Uterus (tissue), 4 donors: ENCODE measurements around the gene RHOA. TPM values are rescaled to one million over a fixed set of nuclear protein-coding genes. Genes with fewer than 3 reads are reported as not detected.

Experiments
- DNase-seq, 2 donors: peaks; one replicate each; pipeline ENCODE4 v3.0.0-alpha.2; 2019 to 2020
- H3K27ac ChIP-seq, 2 donors: fragments of 200-600 bp; sonication (generic); 1 replicate in 1 of 2; 2 replicates in 1 of 2; pipeline ENCODE4 v1.5.1; 2016 to 2018
- H3K27me3 ChIP-seq, 2 donors: fragments of 200-600 bp; sonication (generic); one replicate each; pipeline ENCODE4 v1.5.1; 2018 to 2019; ENCODE audit warnings: control low read depth in 1 of 2
- H3K36me3 ChIP-seq, 2 donors: fragments of 200-600 bp; sonication (generic); one replicate each; pipeline ENCODE4 v1.5.1; 2019; ENCODE audit warnings: control low read depth in 1 of 2
- H3K4me1 ChIP-seq, 2 donors: fragments of 200-600 bp; sonication (generic); one replicate each; pipeline ENCODE4 v1.5.1; 2018 to 2019; ENCODE audit warnings: control low read depth in 1 of 2
- H3K4me3 ChIP-seq, 2 donors: fragments of 200-600 bp; sonication (generic); 1 replicate in 1 of 2; 2 replicates in 1 of 2; pipeline ENCODE4 v1.5.1; 2018 to 2019; ENCODE audit warnings: mild to moderate bottlenecking in 1 of 2
- H3K9me3 ChIP-seq, 2 donors: fragments of 200-600 bp; sonication (generic); one replicate each; pipeline ENCODE4 v1.5.1; 2019; ENCODE audit warnings: control low read depth in 1 of 2
- CTCF ChIP-seq, 4 experiments: fragments of 200-600 bp in 2 of 4; fragments of 450-650 bp in 2 of 4; sonication (generic) in 2 of 4; IDR thresholded peaks; one replicate each; pipeline ENCODE4 v1.5.1; 2016 to 2019; ENCODE audit warnings: antibody characterized with exemption in 4 of 4, mild to moderate bottlenecking in 2 of 4, moderate library complexity in 1 of 4
- POLR2A ChIP-seq, 2 donors: fragments of 450-650 bp; IDR thresholded peaks; one replicate each; pipeline ENCODE4 v1.6.1; 2016; ENCODE audit warnings: antibody characterized with exemption in 2 of 2, mild to moderate bottlenecking in 1 of 2, moderate library complexity in 1 of 2
- intact Hi-C: fragments of 100-400 bp; cut with DNase I; formaldehyde crosslinking; loops from one replicate; pipeline ENCODE4 v1.15.1; 2023; ENCODE audit warnings: low total_unique reads
- total RNA-seq, 4 donors: library from RNA; depleted of rRNA in 3 of 4; stranded (reverse); fragments of >200 nt in 3 of 4; gene quantifications; one replicate each; pipeline versions ENCODE4 v1.1.0 to v1.2.4, GENCODE V29; 2014 to 2023
- donor health status: DM: yes; HTN: yes; CAD: no.

RHOA gene
- total RNA-seq = 100 to 1,000 TPM; 282 to 493 (median 419) TPM

- Histone ChIP-seq H3K4me1 (peaks cover 0 to 13% of the 10 kb centered on the region in 2 donors), H3K4me3 (peak within 1 kb of the TSS; percentile 57 to 87), H3K27me3 (no peaks in the 10 kb centered on the region), H3K9me3 (no peaks in the 10 kb centered on the region), H3K36me3 (no peaks in the 10 kb centered on the region), H3K27ac (peak within 1 kb of the TSS; percentile 97 to 98)
- DNase-seq = peak; percentile 99 to 100
- TF ChIP-seq POLR2A (IDR thresholded peaks at IDR 0.05) = peak; percentile 91 to 92
- TF ChIP-seq CTCF (IDR thresholded peaks at IDR 0.05) = peak in 1 of 4 experiments; percentile 22
- intact Hi-C loops = loop anchor here (5.0 kb wide), 1 partner anchor 55 kb away; the partner anchor contains the start of gene GPX1
Measured at GRCh38 chr3:49411968-49412631, at the start of gene RHOA, which contains the start of gene TCTA. RHOA (minus strand) TSS chr3:49411976; CDS start chr3:49375589, 36,387 bp downstream. TCTA (plus strand) TSS chr3:49412423; CDS start chr3:49412427, 4 bp downstream.

DNA sequence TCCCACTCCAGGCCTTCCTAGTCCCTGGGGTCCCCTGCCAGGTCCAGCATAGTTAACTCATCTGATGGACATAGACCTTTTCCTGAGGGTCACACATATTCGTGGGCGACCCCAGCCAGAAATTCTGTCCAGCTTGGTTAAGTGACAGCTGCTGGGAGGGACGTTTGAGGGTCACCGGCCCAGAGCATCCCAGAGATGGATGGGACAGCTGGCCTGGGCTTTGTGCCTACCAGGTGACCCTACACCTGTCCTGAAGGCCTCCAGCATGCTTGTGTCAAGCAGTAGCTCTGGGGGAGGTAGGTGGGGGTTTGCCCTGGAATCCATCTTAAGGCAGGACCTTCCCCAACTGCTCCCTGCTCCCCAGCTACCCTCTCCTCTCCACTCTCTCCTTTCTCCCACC, 49.2 kb upstream of the RHOA start:
- H3K4me3 ChIP-seq = no peak overlapping the region
- no peaks in the 10 kb centered on the region for H3K36me3 ChIP-seq
- intact Hi-C loops = no loop called here
- no peak for DNase-seq
- TF ChIP-seq POLR2A (IDR thresholded peaks at IDR 0.05) (no peak), CTCF (IDR thresholded peaks at IDR 0.05) (no peak)
- H3K27ac ChIP-seq = no peak overlapping the region
- no peaks in the 10 kb centered on the region for H3K4me1 ChIP-seq
- H3K27me3 ChIP-seq = no peaks in the 10 kb centered on the region
- no peaks in the 10 kb centered on the region for H3K9me3 ChIP-seq

- H3K27ac ChIP-seq = no peak overlapping the region
- H3K4me1 ChIP-seq = no peaks in the 10 kb centered on the region
- intact Hi-C loops = no loop called here
- H3K9me3 ChIP-seq = no peaks in the 10 kb centered on the region
- no peak for TF ChIP-seq POLR2A (IDR thresholded peaks at IDR 0.05)
- TF ChIP-seq CTCF (IDR thresholded peaks at IDR 0.05) = no peak
- H3K27me3 ChIP-seq = no peaks in the 10 kb centered on the region
- H3K36me3 ChIP-seq = no peaks in the 10 kb centered on the region
- DNase-seq = no peak
- no peak overlapping the region for H3K4me3 ChIP-seq
Measured at GRCh38 chr3:49460188-49460890, 48.6 kb upstream of the RHOA start.

DNA sequence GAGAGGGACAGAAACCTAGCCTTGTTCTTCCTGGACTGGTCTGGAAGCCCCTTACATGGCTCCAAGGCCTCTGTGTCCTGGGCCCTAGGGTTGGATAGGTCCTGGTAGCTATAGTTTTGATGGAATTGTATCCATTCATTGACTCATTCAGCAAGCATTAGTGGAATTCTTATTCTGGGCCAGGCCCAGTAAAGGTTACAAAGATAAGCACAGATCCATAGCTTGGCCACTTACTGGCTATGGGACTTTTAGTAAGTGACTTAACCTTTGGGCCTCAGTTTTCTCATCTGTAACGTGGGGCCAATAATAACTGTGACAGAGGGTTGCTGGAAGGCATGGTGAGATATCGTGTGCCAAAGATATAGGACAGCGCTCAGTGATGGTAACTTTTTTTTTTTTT, 44.7 kb upstream of the RHOA start:
- Histone ChIP-seq H3K27ac (no peak overlapping the region), H3K9me3 (no peaks in the 10 kb centered on the region), H3K27me3 (no peaks in the 10 kb centered on the region), H3K4me1 (no peaks in the 10 kb centered on the region), H3K36me3 (no peaks in the 10 kb centered on the region), H3K4me3 (no peak overlapping the region)
- DNase-seq = no peak
- intact Hi-C loops = loop anchor here (10.0 kb wide), 1 partner anchor 162 kb away; no protein-coding TSS in a partner anchor
- no peak for TF ChIP-seq POLR2A (IDR thresholded peaks at IDR 0.05)
- TF ChIP-seq CTCF (IDR thresholded peaks at IDR 0.05) = no peak
